Measurements from ENCODE around the gene AFG3L2. TPM values are rescaled to one million over a fixed set of nuclear protein-coding genes. Genes with fewer than 3 reads are reported as not detected.

Gene AFG3L2
- total RNA-seq, 1 donor from 2014 or later, result 74.6 TPM

DNA sequence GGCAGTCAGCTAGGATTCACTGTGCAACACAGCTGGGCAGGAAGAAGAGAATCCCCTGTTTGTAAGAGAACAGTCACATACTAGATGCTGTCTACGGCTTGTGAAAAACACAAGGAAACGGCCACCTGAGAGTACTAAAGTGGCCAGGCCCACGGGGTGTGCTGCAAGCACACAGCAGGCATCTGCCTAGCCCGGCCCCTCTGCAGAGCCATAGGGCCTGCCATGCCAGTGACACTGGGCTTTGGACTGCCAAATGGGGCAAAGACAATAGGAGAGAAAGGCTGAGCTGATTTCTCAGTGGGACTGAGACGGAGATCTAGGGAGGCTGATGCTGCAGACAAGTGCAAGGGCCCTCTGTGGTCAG is 58.7 kb downstream of the AFG3L2 start:
- no peak overlapping the region for H3K27ac Mint-ChIP-seq
- intact Hi-C loops (cut with micrococcal nuclease), result no loop called here
- H3K27me3 Mint-ChIP-seq, result no peaks in the 10 kb centered on the region
- H3K9me3 Mint-ChIP-seq, result no peaks in the 10 kb centered on the region
- H3K36me3 Mint-ChIP-seq (ENCODE audit: low read depth), result peaks cover 18% of the 10 kb centered on the region
- H3K4me1 Mint-ChIP-seq, result no peaks in the 10 kb centered on the region
- DNase-seq, result no peak
- H3K4me3 Mint-ChIP-seq, result no peak overlapping the region

DNA sequence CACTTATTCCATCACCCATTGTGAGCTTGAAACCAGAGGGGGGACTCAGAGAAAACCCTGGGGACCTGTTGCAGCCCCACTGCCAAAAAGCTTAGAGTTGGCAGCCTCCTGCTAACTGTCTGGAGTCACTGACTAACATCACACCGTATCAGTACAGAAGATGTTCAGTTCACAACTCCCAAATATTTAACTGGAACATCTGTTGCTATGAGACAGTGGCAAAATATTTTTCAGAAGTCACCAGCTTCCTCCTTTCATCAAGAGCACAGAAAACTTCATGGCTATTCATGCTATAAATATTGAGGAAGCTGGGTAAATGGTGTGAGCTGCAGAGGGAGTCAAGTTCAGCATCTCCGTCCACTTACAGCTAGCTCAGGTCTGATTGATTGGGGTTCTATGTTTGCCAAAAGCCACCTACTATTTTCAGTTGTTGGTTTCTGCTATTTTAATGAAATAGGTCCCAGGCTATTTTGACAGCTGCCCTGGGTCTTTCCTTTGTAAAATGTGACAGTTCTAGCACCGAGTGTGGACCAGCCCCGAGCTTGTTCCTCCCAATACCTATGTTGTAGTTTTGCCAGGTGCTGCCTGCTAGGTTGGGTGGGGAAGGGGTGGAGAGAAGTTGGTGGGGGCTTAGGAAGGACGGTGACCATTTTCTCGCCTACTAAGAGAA is 59.2 kb downstream of the AFG3L2 start:
- Mint-ChIP-seq H3K4me3 (no peak overlapping the region), H3K27me3 (no peaks in the 10 kb centered on the region), H3K4me1 (no peaks in the 10 kb centered on the region), H3K9me3 (peaks cover 3% of the 10 kb centered on the region), H3K27ac (no peak overlapping the region), H3K36me3 (ENCODE audit: low read depth) (peaks cover 20% of the 10 kb centered on the region)
- no peak for DNase-seq
- intact Hi-C loops (cut with micrococcal nuclease), result no loop called here

DNA sequence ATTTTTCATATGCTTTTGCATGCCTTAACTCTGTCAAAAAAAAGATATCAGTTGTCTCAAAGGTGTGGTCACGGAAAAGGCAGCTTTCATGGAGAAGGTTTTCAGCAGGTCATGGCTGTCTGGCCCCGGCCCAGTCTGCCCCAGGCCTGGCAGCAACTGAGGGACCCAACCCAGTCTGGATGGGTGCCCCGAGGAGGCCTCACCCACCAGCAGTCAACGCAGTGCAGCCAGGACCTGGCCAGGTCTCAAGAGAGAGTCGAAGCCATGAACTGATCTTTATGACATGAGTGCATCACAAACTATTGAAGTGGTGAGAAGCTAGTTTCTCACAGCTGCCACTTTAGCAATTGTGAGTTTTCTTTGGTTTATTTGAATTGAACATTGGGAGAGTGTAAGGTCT is 61.1 kb downstream of the AFG3L2 start:
- DNase-seq, result no peak
- Mint-ChIP-seq H3K9me3 (peaks cover 7% of the 10 kb centered on the region), H3K36me3 (ENCODE audit: low read depth) (peaks cover 24% of the 10 kb centered on the region), H3K27ac (no peak overlapping the region), H3K27me3 (no peaks in the 10 kb centered on the region), H3K4me3 (no peak overlapping the region), H3K4me1 (no peaks in the 10 kb centered on the region)
- intact Hi-C loops (cut with micrococcal nuclease), result no loop called here

DNA sequence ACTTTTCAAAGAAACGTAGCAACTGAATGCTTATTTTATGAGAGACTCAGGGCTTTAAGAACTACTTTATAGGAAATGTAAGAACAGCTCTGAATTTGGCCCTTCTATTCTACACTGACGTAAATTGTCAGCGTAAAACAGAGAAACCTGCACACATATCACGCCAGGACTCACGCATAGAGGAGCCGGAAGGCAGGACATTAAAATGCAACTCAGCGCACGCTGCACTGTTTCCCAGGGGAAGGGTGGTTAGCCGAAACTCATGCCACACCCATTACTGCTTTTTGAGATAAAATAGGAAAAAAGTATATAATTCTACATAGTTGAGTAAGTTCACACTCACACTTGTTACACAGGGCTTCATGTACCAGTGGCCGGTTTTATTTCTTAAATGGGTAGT is 61.5 kb downstream of the AFG3L2 start:
- Mint-ChIP-seq H3K27ac (no peak overlapping the region), H3K36me3 (ENCODE audit: low read depth) (peaks cover 27% of the 10 kb centered on the region), H3K27me3 (no peaks in the 10 kb centered on the region), H3K4me1 (no peaks in the 10 kb centered on the region), H3K9me3 (peaks cover 7% of the 10 kb centered on the region), H3K4me3 (no peak overlapping the region)
- intact Hi-C loops (cut with micrococcal nuclease), result no loop called here
- DNase-seq, result no peak

DNA sequence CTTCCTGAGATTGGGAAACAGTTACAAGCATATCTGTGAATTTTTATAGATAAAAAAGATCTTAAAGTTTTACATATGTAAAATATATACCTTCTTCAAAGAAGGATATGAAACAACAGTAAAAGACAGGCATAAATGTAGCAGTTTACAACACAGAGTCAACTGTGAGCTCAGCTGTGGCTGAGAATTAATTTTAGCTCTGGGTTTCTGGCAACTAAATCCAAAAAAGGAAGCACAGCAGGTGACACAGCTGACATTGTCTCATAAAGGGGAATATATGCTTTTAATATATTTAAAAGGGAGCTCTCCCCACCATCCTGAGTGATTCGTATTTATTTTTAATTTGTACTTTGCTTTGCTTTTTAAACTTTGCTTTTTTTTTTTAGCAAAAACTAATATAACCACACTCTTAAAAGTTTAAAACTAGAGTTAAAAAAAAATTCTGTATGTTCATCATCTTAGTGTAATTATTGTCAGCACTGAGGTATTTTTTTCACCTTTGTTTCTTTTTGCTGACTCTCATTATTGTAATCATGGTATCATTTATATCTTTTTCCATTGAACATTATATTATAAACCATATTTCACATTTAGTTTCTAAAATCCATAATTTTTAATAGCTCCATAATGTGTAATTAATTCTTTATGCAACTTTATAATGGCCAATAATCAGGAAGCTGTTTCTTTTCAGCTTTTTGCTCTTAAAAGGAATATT is 62.3 kb downstream of the AFG3L2 start:
- H3K27ac Mint-ChIP-seq, result no peak overlapping the region
- peaks cover under 1% of the 10 kb centered on the region for H3K27me3 Mint-ChIP-seq
- intact Hi-C loops (cut with micrococcal nuclease), result no loop called here
- no peak for DNase-seq
- H3K4me1 Mint-ChIP-seq, result peaks cover 1% of the 10 kb centered on the region
- peaks cover 7% of the 10 kb centered on the region for H3K9me3 Mint-ChIP-seq
- no peak overlapping the region for H3K4me3 Mint-ChIP-seq
- H3K36me3 Mint-ChIP-seq (ENCODE audit: low read depth), result peaks cover 28% of the 10 kb centered on the region

DNA sequence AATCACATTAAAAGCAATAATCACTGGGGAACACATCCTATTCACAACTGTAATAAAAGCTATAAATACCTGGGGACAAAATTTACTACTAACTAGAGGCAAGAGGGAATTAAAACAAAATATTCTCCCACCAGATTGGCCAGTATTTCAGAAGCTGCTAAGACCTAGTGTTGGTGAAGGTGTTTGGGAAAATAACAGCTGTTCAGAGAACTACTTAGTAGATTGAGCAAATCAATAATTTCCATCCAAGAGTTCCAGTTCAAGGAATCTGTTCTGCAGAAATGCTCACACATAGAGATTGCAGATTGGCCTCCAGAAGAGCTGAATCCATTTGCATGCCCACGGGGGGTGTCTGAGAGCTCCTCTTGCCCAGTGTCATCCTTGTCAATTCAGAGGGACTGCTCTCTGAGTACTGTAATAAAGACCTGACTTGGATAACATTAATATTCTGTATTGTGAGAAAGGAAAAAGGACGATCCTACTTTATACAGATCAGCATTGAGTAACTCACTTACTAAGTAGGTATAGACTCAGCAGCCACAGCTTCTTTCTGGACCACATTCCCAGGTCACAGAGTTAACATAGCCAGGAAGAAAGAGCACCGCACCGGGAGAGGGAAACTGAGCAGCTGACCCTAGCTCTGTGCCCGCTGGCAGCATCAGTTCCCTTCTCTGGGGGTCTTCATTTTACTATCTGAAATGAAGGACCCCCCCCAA is 63.3 kb downstream of the AFG3L2 start:
- Mint-ChIP-seq H3K36me3 (ENCODE audit: low read depth) (peaks cover 32% of the 10 kb centered on the region), H3K27ac (no peak overlapping the region), H3K4me1 (peaks cover 6% of the 10 kb centered on the region), H3K9me3 (peaks cover 7% of the 10 kb centered on the region), H3K27me3 (peaks cover 7% of the 10 kb centered on the region), H3K4me3 (no peak overlapping the region)
- intact Hi-C loops (cut with micrococcal nuclease), result no loop called here
- no peak for DNase-seq

DNA sequence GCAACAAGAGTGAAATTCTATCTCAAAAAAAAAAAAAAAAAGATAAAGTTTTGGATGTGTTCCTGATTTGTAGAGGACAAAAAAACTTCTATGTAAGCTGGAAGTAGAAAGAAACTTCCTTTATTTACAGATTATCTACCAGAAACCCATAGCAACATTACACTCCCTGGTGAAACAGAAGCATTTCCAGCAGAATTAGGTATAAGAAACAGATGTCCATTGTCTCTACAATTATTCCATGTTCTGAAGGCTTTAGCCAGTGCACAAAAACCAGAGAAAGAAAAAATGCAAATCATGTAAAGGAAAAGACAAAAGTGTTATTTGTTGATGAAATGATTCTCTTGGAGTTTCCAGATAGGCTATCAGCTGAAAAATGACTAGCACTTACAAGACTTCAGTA is 64.1 kb downstream of the AFG3L2 start:
- H3K9me3 Mint-ChIP-seq, result peaks cover 7% of the 10 kb centered on the region
- intact Hi-C loops (cut with micrococcal nuclease), result no loop called here
- no peak overlapping the region for H3K4me3 Mint-ChIP-seq
- peaks cover 7% of the 10 kb centered on the region for H3K27me3 Mint-ChIP-seq
- H3K27ac Mint-ChIP-seq, result no peak overlapping the region
- peaks cover 7% of the 10 kb centered on the region for H3K4me1 Mint-ChIP-seq
- no peak for DNase-seq
- peaks cover 32% of the 10 kb centered on the region for H3K36me3 Mint-ChIP-seq (ENCODE audit: low read depth)

DNA sequence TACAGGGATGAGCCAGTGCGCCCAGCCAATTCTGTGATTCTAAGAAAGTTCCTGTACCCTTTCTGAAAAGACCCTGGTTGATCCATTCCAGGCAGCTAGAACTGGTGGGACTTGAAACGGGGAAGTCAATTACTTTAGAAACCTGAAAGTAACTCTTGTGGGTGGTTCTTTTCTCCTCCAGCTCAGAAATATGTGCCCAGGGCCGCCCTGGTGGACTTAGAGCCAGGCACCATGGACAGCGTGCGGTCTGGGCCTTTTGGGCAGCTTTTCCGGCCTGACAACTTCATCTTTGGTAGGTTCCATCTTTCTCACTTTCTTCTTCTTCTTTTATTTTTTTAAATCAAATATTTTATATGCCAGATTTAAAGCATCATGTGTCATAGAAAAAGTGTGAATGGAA is 66.3 kb downstream of the AFG3L2 start:
- peaks cover 25% of the 10 kb centered on the region for H3K27me3 Mint-ChIP-seq
- peaks cover 7% of the 10 kb centered on the region for H3K9me3 Mint-ChIP-seq
- intact Hi-C loops (cut with micrococcal nuclease), result no loop called here
- no peak overlapping the region for H3K27ac Mint-ChIP-seq
- H3K4me3 Mint-ChIP-seq, result no peak overlapping the region
- no peak for DNase-seq
- H3K36me3 Mint-ChIP-seq (ENCODE audit: low read depth), result peaks cover 32% of the 10 kb centered on the region
- H3K4me1 Mint-ChIP-seq, result peaks cover 16% of the 10 kb centered on the region

DNA sequence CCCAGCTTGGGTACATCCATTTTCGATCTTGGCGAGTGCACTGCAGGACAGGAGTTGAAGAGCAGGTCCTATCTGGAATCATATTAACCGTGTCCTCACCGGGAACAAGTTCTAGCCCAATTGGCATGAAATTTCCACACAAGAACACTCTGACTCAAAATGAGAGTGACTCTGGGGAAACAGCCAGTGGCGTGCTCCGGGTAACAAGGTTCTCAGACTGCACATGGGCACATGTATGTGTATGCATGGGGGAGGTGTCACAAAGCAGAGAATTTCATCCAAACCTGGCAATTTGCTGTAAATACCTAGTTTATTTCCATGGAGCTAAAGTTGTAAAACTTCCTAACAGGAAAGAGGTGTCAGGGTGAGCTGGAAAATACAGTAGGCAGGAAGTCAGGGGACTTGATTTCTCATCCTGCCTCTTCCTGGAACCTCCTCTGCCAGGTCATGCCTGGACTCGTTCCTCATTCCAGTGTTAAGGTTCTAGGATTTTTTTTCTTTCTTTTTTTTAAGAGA is 67.3 kb downstream of the AFG3L2 start:
- H3K4me1 Mint-ChIP-seq, result peaks cover 16% of the 10 kb centered on the region
- H3K36me3 Mint-ChIP-seq (ENCODE audit: low read depth), result peaks cover 32% of the 10 kb centered on the region
- H3K27ac Mint-ChIP-seq, result peak overlapping the region; percentile 37
- H3K9me3 Mint-ChIP-seq, result peaks cover 7% of the 10 kb centered on the region
- peaks cover 33% of the 10 kb centered on the region for H3K27me3 Mint-ChIP-seq
- H3K4me3 Mint-ChIP-seq, result peak overlapping the region; percentile 82
- DNase-seq, result no peak
- intact Hi-C loops (cut with micrococcal nuclease), result loop anchor here (2.0 kb wide), 1 partner anchor 401 kb away; the partner anchor contains the start of gene MPPE1

DNA sequence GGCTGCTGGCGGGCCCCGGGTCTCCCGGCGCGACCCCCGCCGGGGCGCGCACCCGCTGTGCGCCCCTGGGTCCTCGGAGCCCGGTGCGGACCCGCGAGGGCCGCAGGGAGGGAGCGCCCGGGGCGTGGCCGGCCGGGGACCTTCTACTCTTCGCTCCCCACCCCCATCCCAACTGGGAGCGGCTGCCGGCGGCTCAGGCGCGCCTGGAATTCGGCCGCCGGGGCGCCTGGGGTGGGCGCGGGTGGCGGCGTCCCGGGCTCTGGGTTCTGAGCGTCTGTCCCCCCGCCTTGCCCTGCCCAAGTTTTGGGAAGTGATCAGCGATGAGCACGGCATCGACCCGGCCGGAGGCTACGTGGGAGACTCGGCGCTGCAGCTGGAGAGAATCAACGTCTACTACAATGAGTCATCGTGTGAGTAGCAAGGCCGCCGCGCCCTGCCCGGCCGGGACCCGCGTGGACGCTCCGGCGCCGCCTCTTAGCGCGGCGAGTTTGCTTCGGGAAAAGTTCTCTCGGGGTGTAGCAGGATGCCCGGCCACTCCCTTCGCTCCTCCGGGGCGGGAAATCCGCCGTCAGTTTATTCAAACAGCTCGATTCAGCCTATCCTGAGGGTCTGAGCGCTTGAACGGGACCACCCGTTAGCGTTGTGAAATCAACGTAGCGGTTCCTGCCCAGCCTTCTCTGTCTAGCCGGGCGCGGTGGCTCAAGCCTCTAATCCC is 68.5 kb downstream of the AFG3L2 start:
- Mint-ChIP-seq H3K4me3 (peak overlapping the region; percentile 82), H3K36me3 (ENCODE audit: low read depth) (peaks cover 29% of the 10 kb centered on the region), H3K9me3 (peaks cover 7% of the 10 kb centered on the region), H3K4me1 (peaks cover 16% of the 10 kb centered on the region), H3K27me3 (peaks cover 35% of the 10 kb centered on the region), H3K27ac (peak overlapping the region; percentile 60)
- peak; percentile 79 for DNase-seq
- intact Hi-C loops (cut with micrococcal nuclease), result loop anchor here (1.0 to 2.0 kb wide), 3 partner anchors 69 to 400 kb away; partner anchors contain the start of genes AFG3L2, MPPE1 and SPIRE1

DNA sequence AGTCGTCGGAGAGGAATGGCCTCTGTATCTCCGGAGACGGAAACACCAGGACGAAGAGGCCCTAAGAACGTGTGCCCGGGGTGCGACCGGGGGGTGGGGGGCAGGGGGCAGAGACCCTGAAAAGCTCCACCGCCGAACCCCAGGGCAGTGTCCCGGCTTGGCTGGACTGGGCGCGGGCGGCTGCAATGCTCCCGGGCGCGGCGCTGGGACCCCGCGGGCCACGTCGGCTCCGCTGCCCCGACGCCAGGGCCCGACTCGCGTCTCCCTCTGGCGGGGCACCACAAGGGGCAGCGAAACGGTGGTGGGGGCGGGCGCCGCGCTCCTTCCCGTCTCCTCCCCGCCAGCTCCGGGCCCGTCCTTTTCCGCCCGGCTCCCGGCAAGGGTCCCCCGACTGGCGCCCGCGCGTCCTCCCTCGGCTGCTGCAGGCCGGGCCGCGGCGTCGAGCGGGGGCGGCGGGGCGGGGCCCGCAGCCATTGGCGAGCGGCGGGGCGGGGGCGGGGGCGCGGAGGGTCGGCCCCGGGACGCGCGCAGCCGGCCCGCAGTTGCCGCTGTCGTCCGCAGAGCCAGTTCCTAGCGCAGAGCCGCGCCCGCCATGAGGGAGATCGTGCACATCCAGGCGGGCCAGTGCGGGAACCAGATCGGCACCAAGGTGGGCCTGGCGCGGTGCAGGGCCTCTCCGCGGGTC is 69.2 kb downstream of the AFG3L2 start, which contains the start of gene TUBB6:
TUBB6 (plus strand) TSS at position 541 of the 685 bp plus-strand sequence; CDS start at position 593, 52 bp downstream.
- H3K36me3 Mint-ChIP-seq (ENCODE audit: low read depth), result peaks cover 22% of the 10 kb centered on the region
- H3K4me1 Mint-ChIP-seq, result peaks cover 16% of the 10 kb centered on the region
- peaks cover 4% of the 10 kb centered on the region for H3K9me3 Mint-ChIP-seq
- H3K27ac Mint-ChIP-seq, result peak within 1 kb of the TSS; percentile 78
- peak within 1 kb of the TSS; percentile 85 for H3K4me3 Mint-ChIP-seq
- peaks cover 35% of the 10 kb centered on the region for H3K27me3 Mint-ChIP-seq
- peak; percentile 85 for DNase-seq
- intact Hi-C loops (cut with micrococcal nuclease), result loop anchor here (1.0 to 2.0 kb wide), 3 partner anchors 69 to 399 kb away; partner anchors contain the start of genes AFG3L2, MPPE1 and SPIRE1

DNA sequence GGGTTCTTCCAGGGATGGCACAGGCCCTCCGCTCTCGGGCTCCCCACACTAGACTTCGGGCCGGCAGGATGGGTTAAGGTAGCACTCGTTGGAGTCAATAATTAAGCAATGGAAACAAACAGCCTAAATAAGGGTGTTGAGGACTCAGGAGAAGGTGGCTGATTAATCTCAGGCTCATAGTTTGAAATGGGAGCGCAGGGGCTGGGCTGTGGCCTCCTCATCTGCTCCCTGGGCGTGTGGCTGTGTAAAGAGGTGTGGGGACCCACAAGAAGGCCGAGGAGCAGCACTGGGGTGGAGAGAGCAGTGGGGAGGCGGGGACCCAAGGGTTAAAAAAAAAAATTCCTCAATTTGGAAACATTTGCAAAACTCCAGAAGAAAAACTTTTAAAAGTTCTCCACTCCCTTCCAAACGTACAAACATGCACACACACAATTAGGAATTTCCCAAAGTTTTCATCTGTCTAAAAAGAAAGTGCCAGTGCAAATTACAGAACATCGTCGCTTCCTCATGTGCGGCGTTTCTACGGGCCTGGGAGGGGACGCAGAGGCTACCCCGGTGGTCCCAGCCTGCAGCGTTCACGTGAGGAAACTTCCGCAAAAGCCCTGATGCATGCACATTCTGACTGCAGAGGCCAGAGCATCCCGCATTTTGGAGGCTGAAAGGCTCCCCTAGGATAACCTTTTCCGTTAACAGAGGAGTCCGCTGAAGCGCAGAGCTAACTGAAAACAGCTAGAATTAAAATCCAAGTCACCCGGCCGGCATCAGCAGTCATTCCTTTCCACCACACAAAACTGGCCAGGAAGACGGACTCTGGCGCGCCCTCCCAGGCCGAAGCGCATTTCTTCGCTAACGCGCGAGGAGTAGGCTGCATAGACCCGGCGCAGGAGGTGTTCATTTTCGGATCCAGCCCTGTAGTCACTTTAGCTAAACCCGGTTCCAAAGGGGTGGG is 70.0 kb downstream of the AFG3L2 start:
- peak; percentile 68 for DNase-seq
- intact Hi-C loops (cut with micrococcal nuclease), result no loop called here
- Mint-ChIP-seq H3K9me3 (peaks cover 4% of the 10 kb centered on the region), H3K27me3 (peaks cover 35% of the 10 kb centered on the region), H3K36me3 (ENCODE audit: low read depth) (peaks cover 19% of the 10 kb centered on the region), H3K4me3 (peak overlapping the region; percentile 85), H3K27ac (peak overlapping the region; percentile 78), H3K4me1 (peaks cover 16% of the 10 kb centered on the region)
